Gastroesophageal sphincter (tissue), 4 donors: Measurements from ENCODE around the gene ADGB. TPM values are rescaled to one million over a fixed set of nuclear protein-coding genes. Genes with fewer than 3 reads are reported as not detected.
"Not testable (repeated sequence)": the region's sequence is repeated elsewhere in the genome, so short reads cannot be mapped to it uniquely, and the experiment has no call there.

Experiments used
- ATAC-seq: fragments of 150-250 bp; one replicate; pipeline ENCODE4 v1.9.1; 2016; ENCODE audit warnings: mild to moderate bottlenecking, moderate library complexity
- H3K27ac ChIP-seq, 4 donors: fragments of 200-600 bp; sonication (generic) in 3 of 4; 1 replicate in 3 of 4; 2 replicates in 1 of 4; pipeline ENCODE4 v1.5.1; 2016 to 2019
- H3K27me3 ChIP-seq: fragments of 200-600 bp; sonication (generic); one replicate; pipeline ENCODE4 v1.5.1; 2019
- H3K36me3 ChIP-seq, 2 donors: fragments of 200-600 bp; sonication (generic); one replicate each; pipeline ENCODE4 v1.5.1; 2019; ENCODE audit warnings: control low read depth in 1 of 2
- H3K4me1 ChIP-seq, 3 donors: fragments of 200-600 bp; sonication (generic); 1 replicate in 2 of 3; 2 replicates in 1 of 3; pipeline ENCODE4 v1.5.1; 2016 to 2019; ENCODE audit warnings: control low read depth in 2 of 3
- H3K4me3 ChIP-seq, 2 donors: fragments of 200-600 bp; sonication (generic); one replicate each; pipeline ENCODE4 v1.5.1; 2019; ENCODE audit warnings: mild to moderate bottlenecking in 1 of 2, moderate library complexity in 1 of 2
- H3K9me3 ChIP-seq, 3 donors: fragments of 200-600 bp; sonication (generic); one replicate each; pipeline ENCODE4 v1.5.1; 2017 to 2019; ENCODE audit warnings: control low read depth in 2 of 3
- EP300 ChIP-seq: sonication (generic); formaldehyde crosslinking; IDR thresholded peaks from one replicate; pipeline ENCODE4 v1.6.1; 2017; ENCODE audit warnings: antibody characterized with exemption, mild to moderate bottlenecking
- POLR2A ChIP-seq, 2 donors: fragments of 450-650 bp; IDR thresholded peaks; one replicate each; pipeline ENCODE4 v1.6.1; 2017; ENCODE audit warnings: antibody characterized with exemption in 2 of 2, mild to moderate bottlenecking in 2 of 2, moderate library complexity in 1 of 2
- POLR2AphosphoS5 ChIP-seq: sonication (generic); formaldehyde crosslinking; IDR thresholded peaks from one replicate; pipeline ENCODE4 v1.6.1; 2017; ENCODE audit warnings: antibody characterized with exemption
- WGBS, 2 donors: methylation state at CpG; one replicate each; pipeline ENCODE4 v1.1.5; 2018; ENCODE audit warnings: low coverage in 1 of 2; 5-methylcytosine and 5-hydroxymethylcytosine counted together
- total RNA-seq, 4 donors: library from RNA; depleted of rRNA; stranded (reverse); fragments of >200 nt; gene quantifications; one replicate each; pipeline ENCODE4 v1.1.0, GENCODE V29; 2016
- TF ChIP-seq, protein P1 (sequence below), 4 experiments: fragments of 200-600 bp in 2 of 4; fragments of 450-650 bp in 2 of 4; sonication (generic) in 1 of 4; IDR thresholded peaks; one replicate each; pipeline ENCODE4 v1.5.1; 2017 to 2019; ENCODE audit warnings: antibody characterized with exemption in 4 of 4, mild to moderate bottlenecking in 2 of 4, moderate library complexity in 2 of 4

The ADGB gene
- total RNA-seq, 4 donors from 2014 or later, result not detected

DNA sequence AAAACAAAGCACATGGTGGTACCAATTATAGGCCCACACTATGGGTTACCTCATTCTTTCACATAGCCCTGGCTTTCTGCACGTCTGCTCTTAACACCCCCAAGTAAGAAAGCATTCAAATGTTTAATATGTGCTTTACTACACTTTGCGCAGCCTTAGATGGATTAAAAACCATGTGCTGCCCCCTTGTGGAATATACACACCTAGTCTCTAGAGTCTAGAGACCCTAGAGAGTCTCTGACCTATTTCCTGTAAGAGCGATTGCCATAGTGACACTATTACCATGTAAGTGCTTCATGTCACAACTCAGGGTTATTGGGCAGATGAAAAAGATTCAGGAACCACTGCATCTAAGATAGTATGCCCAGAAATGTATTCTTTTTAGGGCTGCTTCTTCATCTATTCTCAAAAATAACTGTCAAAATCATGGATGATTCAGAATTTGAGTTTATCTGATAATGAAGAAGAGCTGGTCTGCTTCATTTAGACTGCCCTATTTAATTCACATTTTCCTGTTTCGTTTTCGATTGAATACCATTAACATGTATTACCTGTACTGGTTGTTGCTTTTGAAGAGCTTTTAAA lies 186.3 kb downstream of the ADGB start:
- ATAC-seq, result no peak
- WGBS, 2 donors, result 41 to 69% methylated on average over 5 of the region's 5 CpGs
- H3K36me3 ChIP-seq, result no peaks in the 10 kb centered on the region
- H3K9me3 ChIP-seq, result no peaks in the 10 kb centered on the region
- H3K27me3 ChIP-seq, result no peaks in the 10 kb centered on the region
- TF ChIP-seq EP300 (no peak), POLR2AphosphoS5 (no peak), POLR2A (IDR thresholded peaks at IDR 0.05) (no peak)
- TF ChIP-seq, protein P1, sequence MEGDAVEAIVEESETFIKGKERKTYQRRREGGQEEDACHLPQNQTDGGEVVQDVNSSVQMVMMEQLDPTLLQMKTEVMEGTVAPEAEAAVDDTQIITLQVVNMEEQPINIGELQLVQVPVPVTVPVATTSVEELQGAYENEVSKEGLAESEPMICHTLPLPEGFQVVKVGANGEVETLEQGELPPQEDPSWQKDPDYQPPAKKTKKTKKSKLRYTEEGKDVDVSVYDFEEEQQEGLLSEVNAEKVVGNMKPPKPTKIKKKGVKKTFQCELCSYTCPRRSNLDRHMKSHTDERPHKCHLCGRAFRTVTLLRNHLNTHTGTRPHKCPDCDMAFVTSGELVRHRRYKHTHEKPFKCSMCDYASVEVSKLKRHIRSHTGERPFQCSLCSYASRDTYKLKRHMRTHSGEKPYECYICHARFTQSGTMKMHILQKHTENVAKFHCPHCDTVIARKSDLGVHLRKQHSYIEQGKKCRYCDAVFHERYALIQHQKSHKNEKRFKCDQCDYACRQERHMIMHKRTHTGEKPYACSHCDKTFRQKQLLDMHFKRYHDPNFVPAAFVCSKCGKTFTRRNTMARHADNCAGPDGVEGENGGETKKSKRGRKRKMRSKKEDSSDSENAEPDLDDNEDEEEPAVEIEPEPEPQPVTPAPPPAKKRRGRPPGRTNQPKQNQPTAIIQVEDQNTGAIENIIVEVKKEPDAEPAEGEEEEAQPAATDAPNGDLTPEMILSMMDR (IDR thresholded peaks at IDR 0.05), result peak in 1 of 4 experiments; percentile 21
- H3K4me3 ChIP-seq, result no peak overlapping the region
- H3K4me1 ChIP-seq, result no peaks in the 10 kb centered on the region
- H3K27ac ChIP-seq, result no peak overlapping the region

DNA sequence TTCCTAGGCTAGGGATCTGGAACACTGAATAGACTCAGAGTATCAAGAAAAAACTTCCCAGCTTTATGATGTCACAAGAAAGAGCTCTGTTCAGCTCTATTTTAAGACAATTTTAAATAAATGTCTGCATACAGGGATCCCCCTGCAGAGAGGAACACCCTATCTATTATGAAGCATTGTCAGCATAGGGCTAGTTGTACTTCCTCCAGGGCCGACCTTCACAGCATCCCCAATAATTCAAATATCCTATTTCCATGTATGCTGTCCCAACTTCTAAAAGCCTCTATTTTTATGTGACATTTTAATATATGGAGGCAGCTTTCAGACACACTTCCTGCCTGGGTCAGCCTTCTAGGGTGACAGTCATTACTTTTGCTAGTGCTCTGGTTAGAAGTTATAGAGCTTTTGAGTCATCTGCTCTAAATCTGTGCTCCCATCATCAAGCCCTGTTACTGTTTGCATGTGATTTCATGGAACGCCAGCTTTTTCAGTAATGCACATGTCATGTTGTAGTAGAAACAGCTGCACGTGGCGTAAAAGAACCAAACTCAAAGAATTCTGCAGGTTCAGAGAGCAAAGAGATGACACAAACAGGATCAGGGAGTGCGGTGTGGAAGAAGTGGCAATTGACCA lies 189.2 kb downstream of the ADGB start:
- no peaks in the 10 kb centered on the region for H3K36me3 ChIP-seq
- no peak overlapping the region for H3K27ac ChIP-seq
- TF ChIP-seq EP300 (no peak), POLR2AphosphoS5 (no peak), POLR2A (IDR thresholded peaks at IDR 0.05) (no peak)
- TF ChIP-seq, protein P1 (IDR thresholded peaks at IDR 0.05), result no peak
- peaks cover 0 to 18% (median 0%) of the 10 kb centered on the region in 3 donors for H3K9me3 ChIP-seq
- H3K4me1 ChIP-seq, result no peaks in the 10 kb centered on the region
- no peak overlapping the region for H3K4me3 ChIP-seq
- 53 to 55% methylated on average over 2 to 5 of the region's 5 CpGs for WGBS, 2 donors
- H3K27me3 ChIP-seq, result no peaks in the 10 kb centered on the region
- ATAC-seq, result no peak

DNA sequence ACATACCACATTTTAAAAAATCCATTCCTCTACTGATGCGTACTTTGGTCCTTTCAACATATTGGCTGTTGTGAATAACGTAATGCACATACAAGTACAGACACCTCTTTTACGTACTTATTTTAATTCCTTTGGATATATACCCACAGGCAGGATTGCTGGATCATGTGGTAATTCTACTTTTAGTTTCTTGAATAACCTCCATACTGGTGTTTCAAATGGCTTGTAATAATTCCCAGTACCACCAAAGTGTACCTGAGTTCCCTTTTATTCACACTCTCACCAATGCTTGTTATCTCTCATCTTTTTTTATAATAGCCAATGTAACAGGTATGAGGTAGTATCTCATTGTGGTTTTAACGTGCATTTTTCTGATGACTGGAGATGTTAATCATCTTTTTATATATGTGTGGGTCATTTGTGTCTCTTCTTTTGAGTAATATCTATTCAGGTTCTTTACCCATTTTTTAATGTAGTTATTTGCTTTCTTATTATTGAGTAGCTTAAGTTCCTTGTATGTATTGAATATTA lies 191.9 kb downstream of the ADGB start:
- no peak for TF ChIP-seq EP300
- TF ChIP-seq POLR2A (IDR thresholded peaks at IDR 0.05), result no peak
- TF ChIP-seq POLR2AphosphoS5, result no peak
- TF ChIP-seq, protein P1 (IDR thresholded peaks at IDR 0.05), result no peak
- no peak overlapping the region for H3K4me3 ChIP-seq
- no peak for ATAC-seq

DNA sequence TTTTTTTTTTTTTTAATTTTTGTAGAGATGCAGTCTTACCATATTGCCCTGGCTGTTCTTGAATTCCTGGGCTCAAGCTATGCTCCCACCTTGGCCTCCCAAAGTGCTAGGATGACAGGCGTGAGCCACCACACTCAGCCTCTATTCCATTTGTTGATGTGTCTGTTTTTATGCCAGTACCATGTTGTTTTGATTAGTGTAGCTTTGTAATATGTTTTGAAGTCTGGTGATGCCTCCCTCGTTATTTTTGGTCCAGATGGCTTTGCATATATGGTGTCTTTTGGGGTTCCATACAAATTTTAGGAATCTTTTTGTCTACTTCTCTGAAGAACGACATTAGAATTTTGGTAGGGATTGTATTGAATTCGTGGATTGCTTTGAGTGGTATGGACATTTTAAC lies 193.2 kb downstream of the ADGB start:
- ATAC-seq, result no peak
- TF ChIP-seq, protein P1 (IDR thresholded peaks at IDR 0.05), result no peak
- TF ChIP-seq POLR2A (IDR thresholded peaks at IDR 0.05) (no peak), POLR2AphosphoS5 (no peak), EP300 (no peak)
- 76 to 83% methylated on average over 3 to 4 of the region's 4 CpGs for WGBS, 2 donors

More for the DNA sequence above, 191.9 kb downstream of the ADGB start:
- 91 to 95% methylated on average over 4 of the region's 4 CpGs for WGBS, 2 donors
- Histone ChIP-seq H3K27me3 (no peaks in the 10 kb centered on the region), H3K4me1 (no peaks in the 10 kb centered on the region), H3K9me3 (peaks cover 0 to 25% (median 0%) of the 10 kb centered on the region in 3 donors), H3K36me3 (no peaks in the 10 kb centered on the region), H3K27ac (no peak overlapping the region)

DNA sequence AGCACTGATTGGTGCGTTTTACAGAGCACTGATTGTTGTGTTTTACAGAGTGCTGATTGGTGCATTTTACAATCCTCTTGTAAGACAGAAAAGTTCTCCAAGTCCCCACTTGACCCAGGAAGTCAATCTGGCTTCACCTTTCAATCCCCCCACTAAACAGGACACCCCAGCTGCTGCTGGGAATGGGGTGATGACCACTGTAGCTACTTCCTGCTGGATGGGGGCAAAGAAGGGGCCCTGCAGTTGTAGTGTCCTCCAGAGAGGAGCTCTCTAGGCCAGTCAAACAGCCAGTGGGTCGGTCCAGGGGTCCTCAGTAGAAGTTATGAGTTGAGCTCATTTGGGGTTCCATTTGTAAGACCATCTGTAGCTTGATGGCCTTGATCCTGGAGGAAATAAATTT lies 194.4 kb downstream of the ADGB start:
- not testable (repeated sequence) for H3K4me1 ChIP-seq, H3K27ac ChIP-seq, H3K4me3 ChIP-seq, H3K27me3 ChIP-seq, H3K36me3 ChIP-seq, ATAC-seq
- peaks cover 0 to 25% (median 0%) of the 10 kb centered on the region in 3 donors for H3K9me3 ChIP-seq
- WGBS, 2 donors, result 0% methylated on average over 1 of the region's 2 CpGs; no CpG with 5 or more reads in 1 of the 2 donors

More for the DNA sequence above, 193.2 kb downstream of the ADGB start:
- Histone ChIP-seq H3K27ac (no peak overlapping the region), H3K4me3 (no peak overlapping the region), H3K9me3 (peaks cover 0 to 25% (median 0%) of the 10 kb centered on the region in 3 donors), H3K36me3 (no peaks in the 10 kb centered on the region), H3K27me3 (no peaks in the 10 kb centered on the region), H3K4me1 (no peaks in the 10 kb centered on the region)
